Vagina (tissue), 2 donors: ENCODE results near the gene PHF14. TPM values are rescaled to one million over a fixed set of nuclear protein-coding genes. Genes with fewer than 3 reads are reported as not detected.

Experiments
- DNase-seq, 2 donors: peaks; one replicate each; pipeline ENCODE4 v3.0.0-alpha.2; 2017; ENCODE audit errors: extremely low spot score in 2 of 2
- H3K27ac ChIP-seq: fragments of 200-600 bp; sonication (generic); one replicate; pipeline ENCODE4 v1.5.1; 2019
- H3K27me3 ChIP-seq: fragments of 200-600 bp; sonication (generic); one replicate; pipeline ENCODE4 v1.5.1; 2019
- H3K36me3 ChIP-seq, 2 donors: fragments of 200-600 bp; sonication (generic); one replicate each; pipeline ENCODE4 v1.5.1; 2017 to 2019
- H3K4me1 ChIP-seq: fragments of 200-600 bp; sonication (generic); one replicate; pipeline ENCODE4 v1.5.1; 2019
- H3K4me3 ChIP-seq, 2 donors: fragments of 200-600 bp; sonication (generic); 1 replicate in 1 of 2; 2 replicates in 1 of 2; pipeline ENCODE4 v1.5.1; 2016 to 2019
- H3K9me3 ChIP-seq: fragments of 200-600 bp; sonication (generic); one replicate; pipeline ENCODE4 v1.5.1; 2019
- CTCF ChIP-seq, 3 experiments: fragments of 450-650 bp in 2 of 3; fragments of 200-600 bp in 1 of 3; sonication (generic) in 1 of 3; IDR thresholded peaks; one replicate each; pipeline ENCODE4 v1.5.1; 2017 to 2019; ENCODE audit warnings: antibody characterized with exemption in 3 of 3, mild to moderate bottlenecking in 2 of 3, moderate library complexity in 2 of 3
- POLR2A ChIP-seq, 2 donors: fragments of 450-650 bp; IDR thresholded peaks; one replicate each; pipeline ENCODE4 v1.6.1; 2017; ENCODE audit warnings: antibody characterized with exemption in 2 of 2, mild to moderate bottlenecking in 2 of 2, moderate library complexity in 2 of 2
- POLR2AphosphoS5 ChIP-seq, 2 donors: sonication (generic); formaldehyde crosslinking; IDR thresholded peaks; one replicate each; pipeline ENCODE4 v1.9.0; 2017; ENCODE audit warnings: antibody characterized with exemption in 2 of 2, mild to moderate bottlenecking in 2 of 2, low read depth in 1 of 2; ENCODE audit not compliant: insufficient read depth in 1 of 2
- intact Hi-C: fragments of 100-400 bp; cut with DNase I; formaldehyde crosslinking; loops from one replicate; pipeline ENCODE4 v1.15.1; 2023
- total RNA-seq: library from RNA; depleted of rRNA; stranded (reverse); fragments of >200 nt; gene quantifications from one replicate; pipeline ENCODE4 v1.2.3, GENCODE V29; 2016

Gene PHF14
- total RNA-seq, 1 donor from 2014 or later = 43.5 TPM

GRCh38 chr7:11120068-11120664, 146.5 kb downstream of the PHF14 start:
- TF ChIP-seq CTCF (IDR thresholded peaks at IDR 0.05) (no peak), POLR2AphosphoS5 (IDR thresholded peaks at IDR 0.05; ENCODE audit: insufficient read depth in 1 of 2, low read depth in 1 of 2) (no peak), POLR2A (IDR thresholded peaks at IDR 0.05) (no peak)
- Histone ChIP-seq H3K4me1 (no peaks in the 10 kb centered on the region), H3K36me3 (peaks cover 0 to 6% of the 10 kb centered on the region in 2 donors), H3K4me3 (no peak overlapping the region), H3K27ac (no peak overlapping the region), H3K27me3 (no peaks in the 10 kb centered on the region), H3K9me3 (no peaks in the 10 kb centered on the region)
- intact Hi-C loops = no loop called here
- no peak for DNase-seq

GRCh38 chr7:11120675-11121220, 147.1 kb downstream of the PHF14 start:
- Histone ChIP-seq H3K27me3 (no peaks in the 10 kb centered on the region), H3K9me3 (no peaks in the 10 kb centered on the region), H3K36me3 (peaks cover 0 to 6% of the 10 kb centered on the region in 2 donors), H3K4me3 (no peak overlapping the region), H3K4me1 (no peaks in the 10 kb centered on the region), H3K27ac (no peak overlapping the region)
- no peak for DNase-seq
- TF ChIP-seq POLR2AphosphoS5 (IDR thresholded peaks at IDR 0.05; ENCODE audit: insufficient read depth in 1 of 2, low read depth in 1 of 2) (no peak), POLR2A (IDR thresholded peaks at IDR 0.05) (no peak), CTCF (IDR thresholded peaks at IDR 0.05) (no peak)
- intact Hi-C loops = no loop called here

- no peak for DNase-seq
- Histone ChIP-seq H3K4me3 (no peak overlapping the region), H3K36me3 (no peaks in the 10 kb centered on the region), H3K27me3 (no peaks in the 10 kb centered on the region), H3K9me3 (no peaks in the 10 kb centered on the region), H3K27ac (no peak overlapping the region), H3K4me1 (no peaks in the 10 kb centered on the region)
- intact Hi-C loops = no loop called here
- TF ChIP-seq POLR2AphosphoS5 (IDR thresholded peaks at IDR 0.05; ENCODE audit: insufficient read depth in 1 of 2, low read depth in 1 of 2) (no peak), POLR2A (IDR thresholded peaks at IDR 0.05) (no peak), CTCF (IDR thresholded peaks at IDR 0.05) (no peak)
Measured at GRCh38 chr7:11124856-11125559, 151.3 kb downstream of the PHF14 start.

DNA sequence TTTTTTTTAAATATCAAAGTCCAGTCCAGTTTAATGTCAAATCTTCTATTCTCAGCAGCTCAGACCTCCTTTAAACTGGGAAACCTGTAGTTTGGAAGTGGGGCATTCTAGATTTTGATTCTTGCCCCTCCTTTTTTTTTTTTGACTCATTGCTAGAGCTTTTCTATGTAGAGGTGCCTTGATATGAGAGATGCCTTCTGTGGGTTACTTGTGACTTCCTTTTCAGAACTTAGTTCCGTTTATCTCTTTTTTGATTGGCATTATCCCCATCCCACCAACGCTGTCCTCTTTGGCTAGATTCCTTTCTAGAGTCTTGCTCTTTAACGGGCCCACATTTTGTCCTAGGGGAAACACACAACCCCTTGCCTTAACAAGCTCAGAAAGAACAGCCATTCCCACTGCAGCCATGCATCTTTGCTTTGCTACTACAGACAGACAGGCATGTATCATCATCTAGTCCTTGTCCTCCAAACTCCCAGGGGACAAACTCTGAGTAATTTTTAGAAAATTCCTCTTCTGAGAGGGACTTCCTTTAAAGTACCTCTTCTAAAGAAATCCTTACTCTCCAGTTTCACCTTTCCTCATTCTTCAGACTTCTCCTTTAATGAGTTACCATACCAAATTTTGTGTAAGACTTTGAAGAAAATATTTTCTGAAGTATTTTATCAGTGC, 153.6 kb downstream of the PHF14 start:
- intact Hi-C loops = no loop called here
- Histone ChIP-seq H3K4me3 (no peak overlapping the region), H3K36me3 (no peaks in the 10 kb centered on the region), H3K27ac (no peak overlapping the region), H3K27me3 (no peaks in the 10 kb centered on the region), H3K9me3 (no peaks in the 10 kb centered on the region), H3K4me1 (no peaks in the 10 kb centered on the region)
- DNase-seq = no peak
- no peak for TF ChIP-seq POLR2A (IDR thresholded peaks at IDR 0.05)
- no peak for TF ChIP-seq CTCF (IDR thresholded peaks at IDR 0.05)
- TF ChIP-seq POLR2AphosphoS5 (IDR thresholded peaks at IDR 0.05; ENCODE audit: insufficient read depth in 1 of 2, low read depth in 1 of 2) = no peak
